Activated CD8-positive, alpha-beta T cell treated with anti-CD3 and anti-CD28 coated beads for 36 hours (primary cell): ENCODE data around the gene CAVIN2. TPM values are rescaled to one million over a fixed set of nuclear protein-coding genes. Genes with fewer than 3 reads are reported as not detected.

Source experiments
- ATAC-seq: fragments of 200-7000 bp; cut with Tn5 transposase; one replicate; pipeline ENCODE4 v1.10.0; 2021; ENCODE audit warnings: mild to moderate bottlenecking, moderate library complexity
- CTCF ChIA-PET: fragments of 350-600 bp; sonication (Branson Sonifier 250); formaldehyde crosslinking; loops from one replicate; lab custom pipeline; 2021; ENCODE audit warnings: antibody characterized with exemption; lab: Charles Lee
- POLR2A ChIA-PET: fragments of 350-600 bp; sonication (Branson Sonifier 250); formaldehyde crosslinking; loops from one replicate; lab custom pipeline; 2021; ENCODE audit warnings: antibody characterized with exemption; lab: Charles Lee
- DNase-seq: peaks from one replicate; pipeline ENCODE4 v3.0.0-alpha.2; 2020
- H3K27ac Mint-ChIP-seq: one replicate; pipeline ENCODE4 v1.8.0; 2021; ENCODE audit warnings: mild to moderate bottlenecking, mixed read lengths
- H3K27me3 Mint-ChIP-seq: one replicate; pipeline ENCODE4 v1.8.0; 2021; ENCODE audit warnings: mixed read lengths
- H3K36me3 Mint-ChIP-seq: one replicate; pipeline ENCODE4 v1.8.0; 2021; ENCODE audit warnings: low read depth, mixed read lengths
- H3K4me1 Mint-ChIP-seq: one replicate; pipeline ENCODE4 v1.8.0; 2021; ENCODE audit warnings: low read depth, mixed read lengths
- H3K4me3 Mint-ChIP-seq: one replicate; pipeline ENCODE4 v1.8.0; 2021; ENCODE audit warnings: mild to moderate bottlenecking, moderate library complexity, mixed read lengths
- H3K9me3 Mint-ChIP-seq: one replicate; pipeline ENCODE4 v1.8.0; 2021; ENCODE audit warnings: mixed read lengths
- intact Hi-C: fragments of 100-400 bp; cut with micrococcal nuclease; formaldehyde crosslinking; loops from one replicate; pipeline ENCODE4 v1.10.0; 2022
- total RNA-seq, 2 experiments: library from RNA; stranded (reverse); gene quantifications; one replicate each; pipeline ENCODE4 v1.2.3, GENCODE V29; 2021
- TF ChIP-seq, protein P1 (sequence below): fragments of 200-600 bp; IDR thresholded peaks from one replicate; pipeline ENCODE4 v1.8.0; 2022; ENCODE audit warnings: antibody characterized with exemption, mild to moderate bottlenecking

CAVIN2 gene
- total RNA-seq, 2 experiments from 2014 or later: not detected

DNA sequence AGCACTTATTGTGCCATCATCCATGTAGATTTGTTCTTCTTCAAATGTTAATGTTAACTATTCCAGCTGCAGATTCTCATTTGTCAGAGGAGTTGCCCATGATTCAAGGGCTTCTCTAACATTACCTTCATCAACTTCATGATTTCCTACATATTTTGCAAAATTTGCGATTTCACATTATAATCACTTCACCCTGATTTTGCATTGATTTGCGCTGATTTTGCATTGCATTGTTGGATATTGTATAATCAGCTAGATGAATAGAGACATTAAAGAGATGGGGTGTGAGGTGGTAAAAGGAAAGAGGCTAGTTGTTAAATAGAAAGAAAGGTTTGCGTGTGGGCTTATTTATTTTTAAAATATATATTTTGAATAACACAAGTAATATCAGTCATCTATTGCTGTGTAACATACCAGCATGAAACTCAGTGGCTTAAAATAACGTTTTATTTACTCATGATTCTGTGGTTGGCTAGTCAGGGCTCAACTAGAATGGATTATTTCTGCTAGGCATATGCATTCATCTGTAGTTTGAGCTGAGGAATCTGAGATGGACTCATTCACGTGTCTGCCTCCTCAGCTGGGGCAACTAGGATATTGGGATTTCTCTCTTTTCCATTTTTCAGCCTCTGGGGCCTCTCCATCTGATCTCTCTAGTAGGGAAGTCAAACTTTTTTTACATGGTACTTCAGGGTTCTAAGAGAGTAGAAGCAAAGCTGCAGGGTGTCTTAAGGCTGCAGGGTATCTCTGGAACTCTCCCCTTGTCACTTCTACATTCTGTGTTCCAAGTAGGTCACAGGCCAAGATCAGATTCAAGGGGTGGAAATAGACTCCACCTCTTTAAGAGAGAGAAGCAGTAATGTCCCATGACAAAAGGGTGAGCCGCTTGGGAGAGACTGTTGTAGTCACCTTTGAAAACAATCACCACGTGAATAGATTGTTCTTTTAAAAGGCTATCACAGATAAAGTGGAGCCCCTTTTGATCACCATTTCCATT is 2.2 kb upstream of the CAVIN2 start:
- no peak for DNase-seq
- no peak overlapping the region for H3K4me3 Mint-ChIP-seq
- intact Hi-C loops: no loop called here
- no peaks in the 10 kb centered on the region for H3K36me3 Mint-ChIP-seq
- CTCF ChIA-PET: interaction anchor here (0.9 kb wide), 1 partner anchor 9 kb away, joined by 3 read pairs; no protein-coding TSS in a partner anchor
- no peak for ATAC-seq
- H3K27me3 Mint-ChIP-seq: peaks cover 26% of the 10 kb centered on the region
- no peak overlapping the region for H3K27ac Mint-ChIP-seq
- POLR2A ChIA-PET: no interaction called here
- H3K4me1 Mint-ChIP-seq: peaks cover 3% of the 10 kb centered on the region
- no peaks in the 10 kb centered on the region for H3K9me3 Mint-ChIP-seq
- TF ChIP-seq, protein P1, sequence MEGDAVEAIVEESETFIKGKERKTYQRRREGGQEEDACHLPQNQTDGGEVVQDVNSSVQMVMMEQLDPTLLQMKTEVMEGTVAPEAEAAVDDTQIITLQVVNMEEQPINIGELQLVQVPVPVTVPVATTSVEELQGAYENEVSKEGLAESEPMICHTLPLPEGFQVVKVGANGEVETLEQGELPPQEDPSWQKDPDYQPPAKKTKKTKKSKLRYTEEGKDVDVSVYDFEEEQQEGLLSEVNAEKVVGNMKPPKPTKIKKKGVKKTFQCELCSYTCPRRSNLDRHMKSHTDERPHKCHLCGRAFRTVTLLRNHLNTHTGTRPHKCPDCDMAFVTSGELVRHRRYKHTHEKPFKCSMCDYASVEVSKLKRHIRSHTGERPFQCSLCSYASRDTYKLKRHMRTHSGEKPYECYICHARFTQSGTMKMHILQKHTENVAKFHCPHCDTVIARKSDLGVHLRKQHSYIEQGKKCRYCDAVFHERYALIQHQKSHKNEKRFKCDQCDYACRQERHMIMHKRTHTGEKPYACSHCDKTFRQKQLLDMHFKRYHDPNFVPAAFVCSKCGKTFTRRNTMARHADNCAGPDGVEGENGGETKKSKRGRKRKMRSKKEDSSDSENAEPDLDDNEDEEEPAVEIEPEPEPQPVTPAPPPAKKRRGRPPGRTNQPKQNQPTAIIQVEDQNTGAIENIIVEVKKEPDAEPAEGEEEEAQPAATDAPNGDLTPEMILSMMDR: no peak

DNA sequence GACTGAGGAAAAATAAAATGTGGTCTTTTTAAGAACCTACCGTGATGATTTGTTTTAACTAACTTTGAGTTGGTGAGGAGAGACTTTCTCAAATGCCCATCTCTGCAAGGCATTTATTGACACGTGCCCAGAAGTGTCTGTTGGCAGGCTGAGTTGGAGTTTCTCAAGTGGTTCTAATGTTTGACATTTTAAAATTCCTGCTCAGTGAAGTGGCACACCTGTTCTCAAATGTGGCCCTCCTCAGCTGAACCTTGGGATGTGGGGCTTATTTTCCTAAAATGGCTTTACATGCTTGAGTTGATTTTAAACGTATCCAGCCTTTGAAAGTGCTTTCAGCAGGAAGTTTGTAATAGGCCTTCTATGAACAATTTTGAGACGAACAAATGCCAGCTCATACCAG is 876 bp upstream of the CAVIN2 start:
- TF ChIP-seq, protein P1: no peak
- Mint-ChIP-seq H3K27ac (no peak overlapping the region), H3K9me3 (no peaks in the 10 kb centered on the region), H3K27me3 (peaks cover 29% of the 10 kb centered on the region), H3K4me3 (no peak overlapping the region), H3K4me1 (peaks cover 3% of the 10 kb centered on the region), H3K36me3 (no peaks in the 10 kb centered on the region)
- intact Hi-C loops: no loop called here
- ChIA-PET POLR2A (no interaction called here), CTCF (no interaction called here)
- DNase-seq (no peak), ATAC-seq (no peak)

DNA sequence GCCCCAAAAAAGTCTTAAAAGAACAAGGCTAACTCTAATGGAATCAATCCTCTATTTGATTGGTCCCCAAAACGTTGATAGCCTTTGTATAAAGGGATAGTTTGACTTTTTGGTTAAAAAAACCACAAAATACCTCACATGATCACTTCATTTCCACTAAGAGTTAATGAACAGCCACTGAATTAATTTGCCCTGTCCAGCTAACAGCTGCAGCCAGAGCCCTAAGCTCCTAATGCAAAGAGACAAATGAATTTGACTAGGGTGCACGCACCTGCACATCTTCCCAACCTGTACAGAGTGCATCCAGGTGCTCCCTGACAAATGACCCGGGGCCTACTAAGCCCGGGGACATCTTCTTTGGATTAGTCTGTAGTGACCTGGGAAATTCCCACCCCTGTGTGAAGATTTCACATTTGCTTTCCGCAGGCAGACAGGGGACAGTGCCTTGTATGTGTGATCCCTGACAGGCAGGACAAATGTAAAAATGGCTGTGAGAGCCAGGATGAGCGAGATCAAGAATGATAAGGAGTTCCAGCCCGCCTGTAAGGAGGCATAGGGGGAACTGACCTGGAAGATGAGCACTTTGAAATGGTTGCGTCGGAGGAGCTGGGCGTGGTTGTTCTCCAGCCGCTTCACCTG is 893 bp downstream of the CAVIN2 start:
- ChIA-PET CTCF (no interaction called here), POLR2A (no interaction called here)

DNA sequence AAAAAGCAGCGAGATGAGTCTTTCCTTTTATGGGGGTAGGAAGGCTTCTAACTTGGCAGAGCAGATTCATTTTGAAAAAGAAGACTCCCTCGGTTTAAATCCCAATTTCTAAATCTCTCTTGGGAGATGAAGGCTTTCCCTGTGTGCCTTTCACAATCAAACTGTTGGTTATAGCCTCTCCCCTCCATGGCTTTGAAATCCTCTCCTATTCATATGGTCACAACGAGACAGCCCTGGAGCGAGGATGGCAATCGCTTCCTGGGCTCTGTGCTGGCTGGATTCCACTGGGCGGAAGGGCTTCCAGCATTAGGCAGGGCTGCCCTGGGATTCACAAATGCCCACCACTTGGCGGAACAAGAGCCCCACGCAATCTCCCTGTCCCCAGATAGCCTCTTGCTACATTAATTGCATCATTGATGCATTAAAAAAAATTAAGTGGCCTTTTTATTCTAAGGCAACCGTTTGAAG is 1.6 kb downstream of the CAVIN2 start:
- Mint-ChIP-seq H3K9me3 (no peaks in the 10 kb centered on the region), H3K4me1 (peaks cover 3% of the 10 kb centered on the region), H3K36me3 (no peaks in the 10 kb centered on the region), H3K27me3 (peaks cover 34% of the 10 kb centered on the region), H3K27ac (no peak overlapping the region), H3K4me3 (no peak overlapping the region)
- POLR2A ChIA-PET: interaction anchor here (0.6 kb wide), 1 partner anchor 8 kb away, joined by 3 read pairs; no protein-coding TSS in a partner anchor
- DNase-seq (no peak), ATAC-seq (no peak)
- TF ChIP-seq, protein P1: no peak
- intact Hi-C loops: no loop called here
- CTCF ChIA-PET: no interaction called here

More for the DNA sequence above, 893 bp downstream of the CAVIN2 start:
- no peaks in the 10 kb centered on the region for H3K36me3 Mint-ChIP-seq
- TF ChIP-seq, protein P1: no peak
- no peak overlapping the region for H3K4me3 Mint-ChIP-seq
- peaks cover 3% of the 10 kb centered on the region for H3K4me1 Mint-ChIP-seq
- intact Hi-C loops: no loop called here
- H3K9me3 Mint-ChIP-seq: no peaks in the 10 kb centered on the region
- DNase-seq: no peak
- no peak overlapping the region for H3K27ac Mint-ChIP-seq
- peaks cover 30% of the 10 kb centered on the region for H3K27me3 Mint-ChIP-seq
- no peak for ATAC-seq
